ENCODE measurements around the gene TPO. TPM values are rescaled to one million over a fixed set of nuclear protein-coding genes. Genes with fewer than 3 reads are reported as not detected.

The TPO gene
- total RNA-seq, 1 donor from 2014 or later: not detected

GRCh38 chr2:1486670-1487069 is 73.4 kb downstream of the TPO start:
- no peaks in the 10 kb centered on the region for H3K27me3 ChIP-seq
- Mint-ChIP-seq H3K27me3 (ENCODE audit: insufficient read depth, low read depth) (peaks cover 4% of the 10 kb centered on the region), H3K27ac (no peak overlapping the region), H3K4me3 (no peak overlapping the region), H3K9me3 (peaks cover 9% of the 10 kb centered on the region), H3K36me3 (no peaks in the 10 kb centered on the region), H3K4me1 (peaks cover 6% of the 10 kb centered on the region)
- no peaks in the 10 kb centered on the region for H3K36me3 ChIP-seq
- H3K79me2 ChIP-seq (ENCODE audit: low read depth): no peaks in the 10 kb centered on the region
- TF ChIP-seq CTCF (IDR thresholded peaks at IDR 0.05): no peak
- no peak for TF ChIP-seq EZH2 (IDR thresholded peaks at IDR 0.05)
- no peak for TF ChIP-seq EZH2phosphoT487 (IDR thresholded peaks at IDR 0.05)
- H3K4me2 ChIP-seq: no peak overlapping the region
- no peak overlapping the region for H3K4me3 ChIP-seq
- H3K9me3 ChIP-seq (ENCODE audit: low read depth): no peaks in the 10 kb centered on the region
- H3K27ac ChIP-seq: no peak overlapping the region
- H3F3A ChIP-seq (ENCODE audit: low read depth): no peaks in the 10 kb centered on the region
- H3K9ac ChIP-seq: no peak overlapping the region
- H3K4me1 ChIP-seq: peaks cover 9% of the 10 kb centered on the region
- H2AFZ ChIP-seq (replicated peaks): no peak overlapping the region
- no peak for DNase-seq (ENCODE audit: low spot score)
- H4K20me1 ChIP-seq (ENCODE audit: low read depth): no peaks in the 10 kb centered on the region

GRCh38 chr2:1487758-1488157 is 74.5 kb downstream of the TPO start:
- H2AFZ ChIP-seq (replicated peaks): peak overlapping the region; percentile 73
- H3K4me3 ChIP-seq: no peak overlapping the region
- H3K4me3 Mint-ChIP-seq: no peak overlapping the region
- no peaks in the 10 kb centered on the region for H3K36me3 Mint-ChIP-seq
- H3K9me3 ChIP-seq (ENCODE audit: low read depth): no peaks in the 10 kb centered on the region
- no peaks in the 10 kb centered on the region for H3K36me3 ChIP-seq
- no peaks in the 10 kb centered on the region for H3K79me2 ChIP-seq (ENCODE audit: low read depth)
- DNase-seq (ENCODE audit: low spot score): no peak
- no peaks in the 10 kb centered on the region for H3F3A ChIP-seq (ENCODE audit: low read depth)
- H3K4me1 ChIP-seq: peaks cover 9% of the 10 kb centered on the region
- peaks cover 4% of the 10 kb centered on the region for H3K27me3 Mint-ChIP-seq (ENCODE audit: insufficient read depth, low read depth)
- peaks cover 9% of the 10 kb centered on the region for H3K4me1 Mint-ChIP-seq
- peaks cover 9% of the 10 kb centered on the region for H3K9me3 Mint-ChIP-seq
- no peak overlapping the region for H3K27ac ChIP-seq
- no peak overlapping the region for H3K27ac Mint-ChIP-seq
- no peak overlapping the region for H3K9ac ChIP-seq
- no peaks in the 10 kb centered on the region for H4K20me1 ChIP-seq (ENCODE audit: low read depth)
- H3K4me2 ChIP-seq: no peak overlapping the region
- H3K27me3 ChIP-seq: no peaks in the 10 kb centered on the region
- TF ChIP-seq EZH2 (IDR thresholded peaks at IDR 0.05) (no peak), CTCF (IDR thresholded peaks at IDR 0.05) (no peak), EZH2phosphoT487 (IDR thresholded peaks at IDR 0.05) (no peak)

GRCh38 chr2:1488181-1488671 is 75.0 kb downstream of the TPO start:
- peaks cover 4% of the 10 kb centered on the region for H3K27me3 Mint-ChIP-seq (ENCODE audit: insufficient read depth, low read depth)
- H3K9me3 Mint-ChIP-seq: peaks cover 9% of the 10 kb centered on the region
- DNase-seq (ENCODE audit: low spot score): peak; percentile 14

More at GRCh38 chr2:1488181-1488671, 75.0 kb downstream of the TPO start:
- Histone ChIP-seq H3K9me3 (ENCODE audit: low read depth) (no peaks in the 10 kb centered on the region), H3K4me1 (peaks cover 9% of the 10 kb centered on the region), H3K9ac (no peak overlapping the region), H4K20me1 (ENCODE audit: low read depth) (no peaks in the 10 kb centered on the region), H2AFZ (replicated peaks) (peak overlapping the region; percentile 73), H3K79me2 (ENCODE audit: low read depth) (no peaks in the 10 kb centered on the region), H3K4me2 (no peak overlapping the region), H3K27ac (no peak overlapping the region), H3F3A (ENCODE audit: low read depth) (no peaks in the 10 kb centered on the region), H3K36me3 (no peaks in the 10 kb centered on the region), H3K4me3 (no peak overlapping the region), H3K27me3 (no peaks in the 10 kb centered on the region)
- Mint-ChIP-seq H3K4me1 (peaks cover 12% of the 10 kb centered on the region), H3K4me3 (no peak overlapping the region), H3K27ac (no peak overlapping the region), H3K36me3 (no peaks in the 10 kb centered on the region)
- TF ChIP-seq CTCF (IDR thresholded peaks at IDR 0.05): no peak
- TF ChIP-seq EZH2phosphoT487 (IDR thresholded peaks at IDR 0.05): no peak
